ENCODE data around the gene ZNF646. TPM values are rescaled to one million over a fixed set of nuclear protein-coding genes. Genes with fewer than 3 reads are reported as not detected.

ZNF646 gene
- 6.0 to 12.2 TPM (median 10.6 TPM) in 5 replicates for total RNA-seq (2022; extraction: Qiagen RNA extraction)

GRCh38 chr16:31073970-31074813 lies at the start of gene ZNF646, which contains the start of gene ZNF668:
Gene ZNF646, plus strand, starts transcription at chr16:31074422. Its CDS starts 1,903 bp downstream, at chr16:31076325.
Gene ZNF668, minus strand, starts transcription at chr16:31074240. Its CDS starts 9,781 bp downstream, at chr16:31064459.

GRCh38 chr16:31032736-31033708 lies 41.2 kb upstream of the ZNF646 start, which contains the start of gene STX4:
Gene STX4, plus strand, starts transcription at chr16:31033558. Its CDS starts 248 bp downstream, at chr16:31033806.

GRCh38 chr16:31088459-31089183 lies 14.4 kb downstream of the ZNF646 start, which contains the start of gene PRSS53:
Gene PRSS53, minus strand, starts transcription at chr16:31088943. Its CDS starts 134 bp downstream, at chr16:31088809.

GRCh38 chr16:31094424-31095120 lies 20.4 kb downstream of the ZNF646 start, which contains the start of gene VKORC1:
Gene VKORC1, minus strand, starts transcription at chr16:31094797. Its CDS starts 68 bp downstream, at chr16:31094729.

GRCh38 chr16:31108035-31108793 lies 34.0 kb downstream of the ZNF646 start, which contains the start of gene BCKDK:
Gene BCKDK, plus strand, starts transcription at chr16:31108386. Its CDS starts 838 bp downstream, at chr16:31109224.

GRCh38 chr16:31117384-31118222 lies 43.4 kb downstream of the ZNF646 start, which contains the start of gene KAT8:
Gene KAT8, plus strand, starts transcription at chr16:31117664. Its CDS starts 18 bp downstream, at chr16:31117682.

Other genes starting within 250 kb of the ZNF646 start
- gene BCL7C, start 180.3 kb upstream of the ZNF646 start, total RNA-seq (2022; extraction: Qiagen RNA extraction) = 28.2 to 42.9 TPM (median 40.1 TPM) in 5 replicates
- 0.07 to 0.26 TPM (median 0.21 TPM) in 5 replicates for gene CTF1, start 177.8 kb upstream of the ZNF646 start, total RNA-seq (2022; extraction: Qiagen RNA extraction)
- 10.3 to 22.1 TPM (median 19.3 TPM) in 5 replicates for gene FBXL19, start 150.8 kb upstream of the ZNF646 start, total RNA-seq (2022; extraction: Qiagen RNA extraction)
- gene ORAI3, start 125.4 kb upstream of the ZNF646 start, total RNA-seq (2022; extraction: Qiagen RNA extraction) = 9.4 to 14.4 TPM (median 11.0 TPM) in 5 replicates
- gene SETD1A, start 116.7 kb upstream of the ZNF646 start, total RNA-seq (2022; extraction: Qiagen RNA extraction) = 13.3 to 22.5 TPM (median 20.3 TPM) in 5 replicates
- gene HSD3B7, start 89.2 kb upstream of the ZNF646 start, total RNA-seq (2022; extraction: Qiagen RNA extraction) = 11.5 to 17.6 TPM (median 14.2 TPM) in 5 replicates
- gene STX1B, start 63.8 kb upstream of the ZNF646 start, total RNA-seq (2022; extraction: Qiagen RNA extraction) = 1.6 to 2.4 TPM (median 1.9 TPM) in 5 replicates
- gene STX4, start 40.9 kb upstream of the ZNF646 start, total RNA-seq (2022; extraction: Qiagen RNA extraction) = 55.0 to 65.3 TPM (median 57.5 TPM) in 5 replicates
- gene ZNF668, start 182 bp upstream of the ZNF646 start, total RNA-seq (2022; extraction: Qiagen RNA extraction) = 10.8 to 18.9 TPM (median 14.7 TPM) in 5 replicates
- 0.64 to 2.0 TPM (median 1.1 TPM) in 5 replicates for gene PRSS53, start 14.5 kb downstream of the ZNF646 start, total RNA-seq (2022; extraction: Qiagen RNA extraction)
- gene VKORC1, start 20.4 kb downstream of the ZNF646 start, total RNA-seq (2022; extraction: Qiagen RNA extraction) = 101 to 130 TPM (median 125 TPM) in 5 replicates
- 39.2 to 58.5 TPM (median 52.3 TPM) in 5 replicates for gene BCKDK, start 34.0 kb downstream of the ZNF646 start, total RNA-seq (2022; extraction: Qiagen RNA extraction)
- gene KAT8, start 43.2 kb downstream of the ZNF646 start, total RNA-seq (2022; extraction: Qiagen RNA extraction) = 41.5 to 51.5 TPM (median 50.7 TPM) in 5 replicates
- gene PRSS8, start 61.3 kb downstream of the ZNF646 start, total RNA-seq (2022; extraction: Qiagen RNA extraction) = 0.82 to 1.8 TPM (median 1.3 TPM) in 5 replicates
- gene PRSS36, start 75.6 kb downstream of the ZNF646 start, total RNA-seq (2022; extraction: Qiagen RNA extraction) = 0.62 to 1.4 TPM (median 0.99 TPM) in 5 replicates
- 541 to 618 TPM (median 565 TPM) in 5 replicates for gene FUS, start 105.7 kb downstream of the ZNF646 start, total RNA-seq (2022; extraction: Qiagen RNA extraction)
- gene PYCARD, start 128.3 kb downstream of the ZNF646 start, total RNA-seq (2022; extraction: Qiagen RNA extraction) = 26.3 to 36.4 TPM (median 31.3 TPM) in 5 replicates
- gene TRIM72, start 139.7 kb downstream of the ZNF646 start, total RNA-seq (2022; extraction: Qiagen RNA extraction) = 0.01 to 0.06 TPM (median 0.03 TPM) in 5 replicates
- gene PYDC1, start 142.7 kb downstream of the ZNF646 start, total RNA-seq (2022; extraction: Qiagen RNA extraction) = not detected in 5 replicates
- 1.2 to 1.8 TPM (median 1.8 TPM) in 5 replicates for gene ITGAM, start 185.6 kb downstream of the ZNF646 start, total RNA-seq (2022; extraction: Qiagen RNA extraction)

Measured in A549 treated with dexamethasone at 1 μM for 4 hours (cell line).